ENCODE measurements around the gene BLMH.

Gene BLMH

GRCh38 chr17:30256756-30257506, 34.8 kb downstream of the BLMH start:
- TF ChIP-seq CTCF (IDR thresholded peaks at IDR 0.05): no peak
- Histone ChIP-seq H3K27ac (peak overlapping the region; percentile 2), H3K9ac (no peak overlapping the region), H3K36me3 (ENCODE audit: control insufficient read depth, insufficient read depth, low read length) (no peaks in the 10 kb centered on the region), H3K9me3 (ENCODE audit: control insufficient read depth, low read length) (no peaks in the 10 kb centered on the region), H3K4me1 (peaks cover 51% of the 10 kb centered on the region), H3K79me2 (no peaks in the 10 kb centered on the region), H3K27me3 (ENCODE audit: control insufficient read depth, insufficient read depth, low read length) (no peaks in the 10 kb centered on the region), H3K4me3 (ENCODE audit: low read depth, low read length) (no peak overlapping the region), H3K4me2 (ENCODE audit: low read length) (peak overlapping the region; percentile 8), H2AFZ (no peak overlapping the region)

- no peaks in the 10 kb centered on the region for H3K36me3 ChIP-seq (ENCODE audit: control insufficient read depth, insufficient read depth, low read length)
- H3K9me3 ChIP-seq (ENCODE audit: control insufficient read depth, low read length): no peaks in the 10 kb centered on the region
- H2AFZ ChIP-seq: peak overlapping the region; percentile 6
- peaks cover 46% of the 10 kb centered on the region for H3K4me1 ChIP-seq
- no peak overlapping the region for H3K9ac ChIP-seq
- no peak overlapping the region for H3K4me2 ChIP-seq (ENCODE audit: low read length)
- no peaks in the 10 kb centered on the region for H3K79me2 ChIP-seq
- TF ChIP-seq CTCF (IDR thresholded peaks at IDR 0.05): no peak
- no peak overlapping the region for H3K4me3 ChIP-seq (ENCODE audit: low read depth, low read length)
- peak overlapping the region; percentile 85 for H3K27ac ChIP-seq
- H3K27me3 ChIP-seq (ENCODE audit: control insufficient read depth, insufficient read depth, low read length): no peaks in the 10 kb centered on the region
Measured at GRCh38 chr17:30254150-30254549, 37.6 kb downstream of the BLMH start.

- Histone ChIP-seq H3K27me3 (ENCODE audit: control insufficient read depth, insufficient read depth, low read length) (no peaks in the 10 kb centered on the region), H3K9ac (no peak overlapping the region), H3K27ac (peak overlapping the region; percentile 85), H2AFZ (peak overlapping the region; percentile 36), H3K4me2 (ENCODE audit: low read length) (peak overlapping the region; percentile 32), H3K4me1 (peaks cover 46% of the 10 kb centered on the region), H3K4me3 (ENCODE audit: low read depth, low read length) (peak overlapping the region; percentile 13), H3K36me3 (ENCODE audit: control insufficient read depth, insufficient read depth, low read length) (no peaks in the 10 kb centered on the region), H3K9me3 (ENCODE audit: control insufficient read depth, low read length) (no peaks in the 10 kb centered on the region), H3K79me2 (no peaks in the 10 kb centered on the region)
- no peak for TF ChIP-seq CTCF (IDR thresholded peaks at IDR 0.05)
Measured at GRCh38 chr17:30253312-30253711, 38.4 kb downstream of the BLMH start.

GRCh38 chr17:30251931-30252330, 39.8 kb downstream of the BLMH start:
- no peak overlapping the region for H3K4me2 ChIP-seq (ENCODE audit: low read length)
- H3K4me3 ChIP-seq (ENCODE audit: low read depth, low read length): no peak overlapping the region
- H3K27me3 ChIP-seq (ENCODE audit: control insufficient read depth, insufficient read depth, low read length): no peaks in the 10 kb centered on the region
- peaks cover 42% of the 10 kb centered on the region for H3K4me1 ChIP-seq
- H3K9me3 ChIP-seq (ENCODE audit: control insufficient read depth, low read length): no peaks in the 10 kb centered on the region
- no peak overlapping the region for H2AFZ ChIP-seq
- no peaks in the 10 kb centered on the region for H3K79me2 ChIP-seq
- no peak overlapping the region for H3K9ac ChIP-seq
- TF ChIP-seq CTCF (IDR thresholded peaks at IDR 0.05): no peak
- peak overlapping the region; percentile 85 for H3K27ac ChIP-seq
- no peaks in the 10 kb centered on the region for H3K36me3 ChIP-seq (ENCODE audit: control insufficient read depth, insufficient read depth, low read length)

GRCh38 chr17:30249460-30249859, 42.3 kb downstream of the BLMH start:
- Histone ChIP-seq H3K9ac (no peak overlapping the region), H3K79me2 (peaks cover 3% of the 10 kb centered on the region), H3K4me2 (ENCODE audit: low read length) (no peak overlapping the region), H3K36me3 (ENCODE audit: control insufficient read depth, insufficient read depth, low read length) (no peaks in the 10 kb centered on the region), H2AFZ (no peak overlapping the region), H3K4me3 (ENCODE audit: low read depth, low read length) (no peak overlapping the region), H3K27me3 (ENCODE audit: control insufficient read depth, insufficient read depth, low read length) (no peaks in the 10 kb centered on the region), H3K27ac (no peak overlapping the region), H3K9me3 (ENCODE audit: control insufficient read depth, low read length) (no peaks in the 10 kb centered on the region), H3K4me1 (peaks cover 32% of the 10 kb centered on the region)
- no peak for TF ChIP-seq CTCF (IDR thresholded peaks at IDR 0.05)
